ENCODE data around the gene CPOX.

GRCh38 chr3:98630416-98630815 lies 37.0 kb upstream of the CPOX start:
- TF ChIP-seq, protein P1, sequence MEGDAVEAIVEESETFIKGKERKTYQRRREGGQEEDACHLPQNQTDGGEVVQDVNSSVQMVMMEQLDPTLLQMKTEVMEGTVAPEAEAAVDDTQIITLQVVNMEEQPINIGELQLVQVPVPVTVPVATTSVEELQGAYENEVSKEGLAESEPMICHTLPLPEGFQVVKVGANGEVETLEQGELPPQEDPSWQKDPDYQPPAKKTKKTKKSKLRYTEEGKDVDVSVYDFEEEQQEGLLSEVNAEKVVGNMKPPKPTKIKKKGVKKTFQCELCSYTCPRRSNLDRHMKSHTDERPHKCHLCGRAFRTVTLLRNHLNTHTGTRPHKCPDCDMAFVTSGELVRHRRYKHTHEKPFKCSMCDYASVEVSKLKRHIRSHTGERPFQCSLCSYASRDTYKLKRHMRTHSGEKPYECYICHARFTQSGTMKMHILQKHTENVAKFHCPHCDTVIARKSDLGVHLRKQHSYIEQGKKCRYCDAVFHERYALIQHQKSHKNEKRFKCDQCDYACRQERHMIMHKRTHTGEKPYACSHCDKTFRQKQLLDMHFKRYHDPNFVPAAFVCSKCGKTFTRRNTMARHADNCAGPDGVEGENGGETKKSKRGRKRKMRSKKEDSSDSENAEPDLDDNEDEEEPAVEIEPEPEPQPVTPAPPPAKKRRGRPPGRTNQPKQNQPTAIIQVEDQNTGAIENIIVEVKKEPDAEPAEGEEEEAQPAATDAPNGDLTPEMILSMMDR (IDR thresholded peaks at IDR 0.05; ENCODE audit: insufficient read depth, low read length, poor library complexity, severe bottlenecking), result no peak
- TF ChIP-seq EZH2phosphoT487 (conservative IDR thresholded peaks at IDR 0.05; ENCODE audit: low read length), result no peak
